ENCODE measurements around the gene TEKTIP1. TPM values are rescaled to one million over a fixed set of nuclear protein-coding genes. Genes with fewer than 3 reads are reported as not detected.

TEKTIP1 gene
- total and polyA plus RNA-seq, 2 of the 4 experiments (the other 2 are of a cell fraction) = not detected

GRCh38 chr19:3572132-3572854, 33.3 kb downstream of the TEKTIP1 start:
- H3K18ac ChIP-seq (ENCODE audit: low read depth, low read length) = peak overlapping the region; percentile 19
- peak overlapping the region; percentile 45 for H4K5ac ChIP-seq (ENCODE audit: low read depth, low read length)
- ChIA-PET CTCF (interaction anchor here (0.6 kb wide), 1 partner anchor 8 kb away, joined by 4 read pairs; no protein-coding TSS in a partner anchor), POLR2A (ENCODE audit: unreplicated experiment) (no interaction called here)
- DNase-seq = peak; percentile 99
- peak overlapping the region; percentile 19; the same call in 1 of the 3 replicates for H2BK15ac ChIP-seq (ENCODE audit: low read depth, low read length)
- peak overlapping the region; percentile 9; the same call in 1 of the 2 replicates for H2BK120ac ChIP-seq (ENCODE audit: low read depth, low read length)
- H3K79me1 ChIP-seq (ENCODE audit: low read depth in 1 of 2, low read length in 2 of 2) = peaks cover 7 to 22% of the 10 kb centered on the region in 2 experiments; a peak in 3 of 4 replicates
- peak overlapping the region; percentile 61 for H3K4ac ChIP-seq (ENCODE audit: low read depth, low read length)
- no peak overlapping the region for H2BK20ac ChIP-seq (ENCODE audit: low read depth, low read length)
- H3K27me3 ChIP-seq (ENCODE audit: control insufficient read depth, insufficient read depth, low read length) = no peaks in the 10 kb centered on the region
- no TSS peak for BruUV-seq (replicated peaks)
- peak overlapping the region; percentile 91 for H2AFZ ChIP-seq (replicated peaks; ENCODE audit: low read length, poor library complexity)
- intact Hi-C loops (cut with micrococcal nuclease) (no loop called here), dilution Hi-C loops (cut with HindIII; ENCODE audit: low sequenced_read_pairs, unreplicated experiment) (no loop called here), in situ Hi-C loops (cut with MboI; ENCODE audit: low sequenced_read_pairs) (no loop called here)
- H2BK5ac ChIP-seq (ENCODE audit: low read depth, low read length, poor library complexity, severe bottlenecking) = peak overlapping the region; percentile 37
- H3K56ac ChIP-seq (ENCODE audit: extremely low read depth, insufficient read depth, low read length) = peak overlapping the region; percentile 37; the same call in 1 of the 2 replicates
- 7% methylated on average over 9 of the region's 48 CpGs; no CpG with 5 or more reads in 1 of the 2 experiments for WGBS, 2 experiments (ENCODE audit: extremely low coverage in 2 of 2, insufficient read length in 1 of 2)
- peaks cover 13% of the 10 kb centered on the region; the same call in 1 of the 2 replicates for H3K36me3 ChIP-seq (ENCODE audit: control insufficient read depth, insufficient read depth, low read length)
- H2AK9ac ChIP-seq (replicated peaks; ENCODE audit: low read depth, low read length, poor library complexity) = peak overlapping the region; percentile 77
- H3K9me1 ChIP-seq (ENCODE audit: insufficient read depth, low read length) = peaks cover 4% of the 10 kb centered on the region
- peak; percentile 93 for ATAC-seq (ENCODE audit: low read depth)
- H4K20me1 ChIP-seq (ENCODE audit: insufficient read depth, low read length) = peaks cover 10% of the 10 kb centered on the region; the same call in 1 of the 2 replicates
- H4K8ac ChIP-seq (ENCODE audit: low read depth in 2 of 2, low read length in 2 of 2) = peak overlapping the region; percentile 86 to 99
- H4K91ac ChIP-seq (ENCODE audit: insufficient read depth, low read depth, low read length) = peak overlapping the region; percentile 46
- no peaks in the 10 kb centered on the region for H3K4me1 ChIP-seq (ENCODE audit: control insufficient read depth, insufficient read depth, low read length)
- peak overlapping the region; percentile 53 for H3K4me3 ChIP-seq (ENCODE audit: insufficient read depth, low read depth, low read length)
- peak overlapping the region; percentile 60 for H3K9ac ChIP-seq (ENCODE audit: low read depth, low read length)
- TF ChIP-seq MAZ (IDR thresholded peaks at IDR 0.05; ENCODE audit: borderline replicate concordance, low read depth, low read length) (peak; percentile 77; the same call in 1 of the 2 replicates), BHLHE40 (IDR thresholded peaks at IDR 0.05; ENCODE audit: low read depth, low read length) (no peak; the same call in 1 of the 2 replicates), MAFK (IDR thresholded peaks at IDR 0.05; ENCODE audit: low read depth, low read length) (no peak), RCOR1 (IDR thresholded peaks at IDR 0.05; ENCODE audit: insufficient replicate concordance, low read length) (no peak), SMC3 (IDR thresholded peaks at IDR 0.05; ENCODE audit: low read depth, low read length) (no peak), USF2 (IDR thresholded peaks at IDR 0.05; ENCODE audit: low read depth, low read length) (peak; percentile 5; the same call in 1 of the 2 replicates), POLR2A (IDR thresholded peaks at IDR 0.05; ENCODE audit: low read depth, low read length) (no peak), CEBPB (IDR thresholded peaks at IDR 0.05; ENCODE audit: low read depth, low read length) (no peak), NFE2L2 (IDR thresholded peaks at IDR 0.05; ENCODE audit: low read depth, low read length) (no peak)
- H3K9me3 ChIP-seq (ENCODE audit: control insufficient read depth, insufficient read depth, low read length) = no peaks in the 10 kb centered on the region
- H3K27ac ChIP-seq (ENCODE audit: insufficient read depth, low read length) = peak overlapping the region; percentile 16
- H2AK5ac ChIP-seq (ENCODE audit: low read depth, low read length) = peak overlapping the region; percentile 71
- H3K4me2 ChIP-seq (ENCODE audit: low read depth, low read length) = peak overlapping the region; percentile 90
- peak overlapping the region; percentile 78 for H3K14ac ChIP-seq (replicated peaks; ENCODE audit: low read depth, low read length)
- H3K23ac ChIP-seq (ENCODE audit: low read depth, low read length) = peak overlapping the region; percentile 82; the same call in 1 of the 2 replicates

All from IMR-90 (cell line).